Measurements from ENCODE around the gene C15orf39.

Gene C15orf39

DNA sequence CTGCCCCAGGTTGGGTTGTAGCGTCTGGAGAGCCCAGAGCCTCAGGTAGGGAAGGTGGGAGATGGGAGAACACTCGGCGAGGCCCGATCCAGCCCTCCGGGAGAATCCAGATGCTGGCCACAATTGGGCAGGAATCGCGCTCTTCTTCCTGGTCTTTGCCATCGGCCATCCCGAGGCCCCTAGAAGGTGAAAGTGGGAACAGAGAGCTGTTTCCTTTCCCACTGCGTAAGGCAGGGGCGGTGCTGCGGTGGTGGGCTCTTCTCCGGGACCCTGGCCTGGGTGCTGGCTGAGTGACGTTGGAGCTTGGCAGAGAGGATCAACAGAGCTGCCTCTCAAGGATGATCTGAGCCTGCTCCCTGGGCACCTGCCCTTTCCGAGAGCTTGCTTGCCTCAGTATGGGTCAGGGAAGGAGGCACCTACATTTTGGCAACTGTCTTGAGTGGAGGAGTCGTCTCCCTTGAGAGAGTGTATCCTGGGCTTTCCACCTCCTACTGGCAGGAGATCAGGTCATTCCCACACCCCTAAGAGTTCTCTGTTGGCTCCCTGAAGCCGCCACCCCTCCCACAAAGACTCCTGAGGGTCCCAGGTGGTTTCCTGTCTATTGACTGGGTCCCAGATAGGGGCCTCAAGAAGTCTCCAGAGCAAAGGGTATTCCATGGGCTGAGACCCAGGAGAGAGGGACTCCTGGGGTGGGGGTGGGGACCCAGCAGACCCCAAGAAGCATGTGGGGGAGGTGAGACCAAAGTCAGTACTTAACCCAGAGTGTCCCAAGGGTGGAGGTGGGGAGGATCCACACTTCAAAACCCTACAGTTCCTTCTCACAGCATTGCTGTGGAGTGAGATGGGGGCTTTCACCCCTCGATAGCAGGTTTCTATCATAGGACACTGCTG lies 1.6 kb downstream of the C15orf39 start:
- Histone ChIP-seq H3K27ac (ENCODE audit: low read depth, low read length) (peak overlapping the region; percentile 87), H3K36me3 (ENCODE audit: control insufficient read depth in 1 of 2, insufficient read depth in 2 of 2, low read length in 2 of 2) (peaks cover 10 to 27% of the 10 kb centered on the region in 2 donors), H3K27me3 (ENCODE audit: control insufficient read depth in 1 of 2, insufficient read depth in 2 of 2, low read length in 2 of 2) (no peaks in the 10 kb centered on the region), H3K4me3 (ENCODE audit: low read depth in 1 of 2, low read length in 2 of 2) (peak overlapping the region; percentile 86 to 93), H3K4me1 (ENCODE audit: control insufficient read depth in 1 of 2, insufficient read depth in 2 of 2, low read length in 2 of 2) (peaks cover 51 to 62% of the 10 kb centered on the region in 2 donors), H3K9ac (ENCODE audit: low read depth in 1 of 2, low read length in 2 of 2) (peak overlapping the region; percentile 60 to 78), H3K9me3 (ENCODE audit: control insufficient read depth in 1 of 2, low read length in 2 of 2) (no peaks in the 10 kb centered on the region)

- H3K36me3 ChIP-seq (ENCODE audit: control insufficient read depth in 1 of 2, insufficient read depth in 2 of 2, low read length in 2 of 2), result peaks cover 16 to 33% of the 10 kb centered on the region in 2 donors
These were observed 2.2 kb downstream of the C15orf39 start for GRCh38 chr15:75203908-75204263.

GRCh38 chr15:75204340-75205063 lies 2.8 kb downstream of the C15orf39 start:
- peak overlapping the region; percentile 60 to 78 for H3K9ac ChIP-seq (ENCODE audit: low read depth in 1 of 2, low read length in 2 of 2)
- no peaks in the 10 kb centered on the region for H3K27me3 ChIP-seq (ENCODE audit: control insufficient read depth in 1 of 2, insufficient read depth in 2 of 2, low read length in 2 of 2)
- H3K4me1 ChIP-seq (ENCODE audit: control insufficient read depth in 1 of 2, insufficient read depth in 2 of 2, low read length in 2 of 2), result peaks cover 38 to 58% of the 10 kb centered on the region in 2 donors
- peaks cover 22 to 39% of the 10 kb centered on the region in 2 donors for H3K36me3 ChIP-seq (ENCODE audit: control insufficient read depth in 1 of 2, insufficient read depth in 2 of 2, low read length in 2 of 2)
- H3K9me3 ChIP-seq (ENCODE audit: control insufficient read depth in 1 of 2, low read length in 2 of 2), result no peaks in the 10 kb centered on the region
- H3K4me3 ChIP-seq (ENCODE audit: low read depth in 1 of 2, low read length in 2 of 2), result peak overlapping the region; percentile 86 to 93
- H3K27ac ChIP-seq (ENCODE audit: low read depth, low read length), result no peak overlapping the region

More at GRCh38 chr15:75203908-75204263, 2.2 kb downstream of the C15orf39 start:
- no peaks in the 10 kb centered on the region for H3K27me3 ChIP-seq (ENCODE audit: control insufficient read depth in 1 of 2, insufficient read depth in 2 of 2, low read length in 2 of 2)
- H3K9ac ChIP-seq (ENCODE audit: low read depth in 1 of 2, low read length in 2 of 2), result peak overlapping the region; percentile 60 to 78
- H3K4me1 ChIP-seq (ENCODE audit: control insufficient read depth in 1 of 2, insufficient read depth in 2 of 2, low read length in 2 of 2), result peaks cover 44 to 62% of the 10 kb centered on the region in 2 donors
- H3K9me3 ChIP-seq (ENCODE audit: control insufficient read depth in 1 of 2, low read length in 2 of 2), result no peaks in the 10 kb centered on the region
- peak overlapping the region; percentile 86 to 93 for H3K4me3 ChIP-seq (ENCODE audit: low read depth in 1 of 2, low read length in 2 of 2)
- no peak overlapping the region for H3K27ac ChIP-seq (ENCODE audit: low read depth, low read length)

- Histone ChIP-seq H3K36me3 (ENCODE audit: control insufficient read depth in 1 of 2, insufficient read depth in 2 of 2, low read length in 2 of 2) (peaks cover 26 to 45% of the 10 kb centered on the region in 2 donors), H3K4me1 (ENCODE audit: control insufficient read depth in 1 of 2, insufficient read depth in 2 of 2, low read length in 2 of 2) (peaks cover 33 to 53% of the 10 kb centered on the region in 2 donors), H3K27ac (ENCODE audit: low read depth, low read length) (no peak overlapping the region), H3K27me3 (ENCODE audit: control insufficient read depth in 1 of 2, insufficient read depth in 2 of 2, low read length in 2 of 2) (no peaks in the 10 kb centered on the region), H3K4me3 (ENCODE audit: low read depth in 1 of 2, low read length in 2 of 2) (no peak overlapping the region), H3K9ac (ENCODE audit: low read depth in 1 of 2, low read length in 2 of 2) (no peak overlapping the region), H3K9me3 (ENCODE audit: control insufficient read depth in 1 of 2, low read length in 2 of 2) (no peaks in the 10 kb centered on the region)
These were observed 3.3 kb downstream of the C15orf39 start for GRCh38 chr15:75205064-75205395.

DNA sequence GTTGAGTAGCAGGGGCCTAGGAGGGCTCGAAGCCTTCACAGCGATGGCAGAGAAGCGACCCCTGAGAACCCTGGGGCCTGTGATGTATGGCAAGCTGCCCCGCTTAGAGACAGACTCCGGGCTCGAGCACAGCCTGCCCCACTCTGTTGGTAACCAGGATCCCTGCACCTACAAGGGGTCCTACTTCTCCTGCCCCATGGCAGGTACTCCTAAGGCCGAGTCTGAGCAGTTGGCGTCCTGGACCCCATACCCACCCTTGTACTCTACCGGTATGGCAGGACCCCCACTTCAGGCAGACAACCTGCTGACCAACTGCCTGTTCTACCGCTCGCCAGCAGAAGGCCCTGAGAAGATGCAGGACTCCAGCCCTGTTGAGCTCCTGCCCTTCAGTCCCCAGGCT lies 4.3 kb downstream of the C15orf39 start:
- no peaks in the 10 kb centered on the region for H3K9me3 ChIP-seq (ENCODE audit: control insufficient read depth in 1 of 2, low read length in 2 of 2)
- no peaks in the 10 kb centered on the region for H3K27me3 ChIP-seq (ENCODE audit: control insufficient read depth in 1 of 2, insufficient read depth in 2 of 2, low read length in 2 of 2)
- no peak overlapping the region for H3K27ac ChIP-seq (ENCODE audit: low read depth, low read length)
- H3K4me3 ChIP-seq (ENCODE audit: low read depth in 1 of 2, low read length in 2 of 2), result no peak overlapping the region
- peaks cover 24 to 43% of the 10 kb centered on the region in 2 donors for H3K4me1 ChIP-seq (ENCODE audit: control insufficient read depth in 1 of 2, insufficient read depth in 2 of 2, low read length in 2 of 2)
- peaks cover 35 to 54% of the 10 kb centered on the region in 2 donors for H3K36me3 ChIP-seq (ENCODE audit: control insufficient read depth in 1 of 2, insufficient read depth in 2 of 2, low read length in 2 of 2)
- H3K9ac ChIP-seq (ENCODE audit: low read depth in 1 of 2, low read length in 2 of 2), result no peak overlapping the region

- Histone ChIP-seq H3K27me3 (ENCODE audit: control insufficient read depth in 1 of 2, insufficient read depth in 2 of 2, low read length in 2 of 2) (no peaks in the 10 kb centered on the region), H3K9ac (ENCODE audit: low read depth in 1 of 2, low read length in 2 of 2) (no peak overlapping the region), H3K4me3 (ENCODE audit: low read depth in 1 of 2, low read length in 2 of 2) (no peak overlapping the region), H3K4me1 (ENCODE audit: control insufficient read depth in 1 of 2, insufficient read depth in 2 of 2, low read length in 2 of 2) (peaks cover 20 to 40% of the 10 kb centered on the region in 2 donors), H3K9me3 (ENCODE audit: control insufficient read depth in 1 of 2, low read length in 2 of 2) (no peaks in the 10 kb centered on the region), H3K27ac (ENCODE audit: low read depth, low read length) (no peak overlapping the region), H3K36me3 (ENCODE audit: control insufficient read depth in 1 of 2, insufficient read depth in 2 of 2, low read length in 2 of 2) (peaks cover 42 to 64% of the 10 kb centered on the region in 2 donors)
These were observed 5.3 kb downstream of the C15orf39 start for GRCh38 chr15:75206803-75207617.

- Histone ChIP-seq H3K9ac (ENCODE audit: low read depth in 1 of 2, low read length in 2 of 2) (no peak overlapping the region), H3K27ac (ENCODE audit: low read depth, low read length) (no peak overlapping the region), H3K4me3 (ENCODE audit: low read depth in 1 of 2, low read length in 2 of 2) (no peak overlapping the region), H3K36me3 (ENCODE audit: control insufficient read depth in 1 of 2, insufficient read depth in 2 of 2, low read length in 2 of 2) (peaks cover 51 to 73% of the 10 kb centered on the region in 2 donors), H3K9me3 (ENCODE audit: control insufficient read depth in 1 of 2, low read length in 2 of 2) (no peaks in the 10 kb centered on the region), H3K27me3 (ENCODE audit: control insufficient read depth in 1 of 2, insufficient read depth in 2 of 2, low read length in 2 of 2) (no peaks in the 10 kb centered on the region), H3K4me1 (ENCODE audit: control insufficient read depth in 1 of 2, insufficient read depth in 2 of 2, low read length in 2 of 2) (peaks cover 20 to 43% of the 10 kb centered on the region in 2 donors)
These were observed 6.2 kb downstream of the C15orf39 start for GRCh38 chr15:75207618-75208500.

DNA sequence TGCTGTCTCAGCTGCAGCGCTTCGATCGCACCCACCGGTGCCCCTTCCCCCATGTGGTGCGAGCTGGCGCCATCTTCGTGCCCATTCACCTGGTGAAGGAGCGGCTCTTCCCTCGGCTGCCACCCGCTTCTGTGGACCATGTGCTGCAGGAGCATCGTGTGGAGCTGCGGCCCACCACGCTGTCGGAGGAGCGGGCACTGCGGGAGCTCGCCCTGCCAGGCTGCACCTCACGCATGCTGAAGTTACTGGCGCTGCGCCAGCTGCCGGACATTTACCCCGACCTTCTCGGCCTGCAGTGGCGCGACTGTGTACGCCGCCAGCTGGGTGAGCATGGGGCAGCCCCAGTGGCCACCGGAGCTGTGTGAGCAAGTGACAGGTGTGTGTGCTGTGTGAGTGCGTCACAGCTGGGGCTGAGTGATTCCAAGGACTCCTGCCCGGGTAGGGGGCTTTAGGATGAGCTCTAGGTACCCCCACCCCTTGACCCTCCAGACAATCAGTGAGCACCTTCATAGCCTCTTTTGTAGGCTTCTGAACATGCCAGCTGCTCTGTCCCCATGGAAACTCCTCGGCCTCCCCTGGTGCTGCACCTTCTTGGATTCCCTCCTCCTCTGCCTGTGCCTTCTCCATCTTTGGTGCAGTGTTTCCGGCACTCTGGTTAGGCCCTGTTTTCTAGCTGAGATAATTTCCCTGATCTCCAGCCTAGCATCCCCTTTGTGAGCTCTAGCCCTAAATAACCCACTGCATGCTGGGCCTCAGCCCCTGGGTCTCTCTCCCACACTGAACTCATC lies 7.0 kb downstream of the C15orf39 start:
- H3K4me3 ChIP-seq (ENCODE audit: low read depth in 1 of 2, low read length in 2 of 2), result no peak overlapping the region
- H3K27me3 ChIP-seq (ENCODE audit: control insufficient read depth in 1 of 2, insufficient read depth in 2 of 2, low read length in 2 of 2), result no peaks in the 10 kb centered on the region
- H3K9ac ChIP-seq (ENCODE audit: low read depth in 1 of 2, low read length in 2 of 2), result no peak overlapping the region
- peaks cover 59 to 80% of the 10 kb centered on the region in 2 donors for H3K36me3 ChIP-seq (ENCODE audit: control insufficient read depth in 1 of 2, insufficient read depth in 2 of 2, low read length in 2 of 2)
- no peaks in the 10 kb centered on the region for H3K9me3 ChIP-seq (ENCODE audit: control insufficient read depth in 1 of 2, low read length in 2 of 2)
- H3K4me1 ChIP-seq (ENCODE audit: control insufficient read depth in 1 of 2, insufficient read depth in 2 of 2, low read length in 2 of 2), result peaks cover 17 to 41% of the 10 kb centered on the region in 2 donors
- no peak overlapping the region for H3K27ac ChIP-seq (ENCODE audit: low read depth, low read length)

DNA sequence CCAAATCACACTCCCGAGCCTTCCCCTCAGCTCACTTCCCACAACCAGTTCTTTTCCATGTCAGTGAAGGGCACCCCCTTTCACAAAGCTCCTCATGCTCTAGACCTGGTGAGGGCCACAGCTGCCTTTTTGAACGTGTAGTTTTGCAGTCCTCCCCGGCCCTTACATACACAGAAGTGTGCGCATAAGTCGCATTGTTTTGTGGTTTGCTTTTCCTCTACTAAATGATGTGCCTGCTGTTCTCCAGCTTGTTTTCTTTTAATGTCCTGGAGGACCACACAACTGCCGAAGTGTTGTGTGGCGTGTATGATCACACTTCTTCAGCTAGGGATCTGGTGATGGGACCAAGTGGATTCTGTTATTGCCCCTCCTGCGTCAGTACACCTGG lies 7.6 kb downstream of the C15orf39 start:
- Histone ChIP-seq H3K9ac (ENCODE audit: low read depth in 1 of 2, low read length in 2 of 2) (no peak overlapping the region), H3K27ac (ENCODE audit: low read depth, low read length) (no peak overlapping the region), H3K27me3 (ENCODE audit: control insufficient read depth in 1 of 2, insufficient read depth in 2 of 2, low read length in 2 of 2) (no peaks in the 10 kb centered on the region), H3K36me3 (ENCODE audit: control insufficient read depth in 1 of 2, insufficient read depth in 2 of 2, low read length in 2 of 2) (peaks cover 59 to 80% of the 10 kb centered on the region in 2 donors), H3K9me3 (ENCODE audit: control insufficient read depth in 1 of 2, low read length in 2 of 2) (no peaks in the 10 kb centered on the region), H3K4me3 (ENCODE audit: low read depth in 1 of 2, low read length in 2 of 2) (no peak overlapping the region), H3K4me1 (ENCODE audit: control insufficient read depth in 1 of 2, insufficient read depth in 2 of 2, low read length in 2 of 2) (peaks cover 11 to 35% of the 10 kb centered on the region in 2 donors)
